Large intestine (tissue), 3 donors: ENCODE data around the gene ALKBH5. TPM values are rescaled to one million over a fixed set of nuclear protein-coding genes. Genes with fewer than 3 reads are reported as not detected.

Experiments used
- DNase-seq, 2 donors: peaks; one replicate each; pipeline versions ENCODE4 v3.0.0 to v3.0.0-alpha.2; 2013
- H3K27ac ChIP-seq: one replicate; pipeline ENCODE4 v1.5.1; 2013; ENCODE audit warnings: low read length
- H3K27me3 ChIP-seq: 2 replicates; pipeline ENCODE4 v1.6.1; 2013; ENCODE audit warnings: low read length; ENCODE audit not compliant: control insufficient read depth, insufficient read depth
- H3K36me3 ChIP-seq: 2 replicates; pipeline ENCODE4 v1.6.1; 2013; ENCODE audit warnings: low read length; ENCODE audit not compliant: control insufficient read depth, insufficient read depth
- H3K4me1 ChIP-seq: one replicate; pipeline ENCODE4 v1.6.1; 2013; ENCODE audit warnings: low read length; ENCODE audit not compliant: control insufficient read depth, insufficient read depth
- H3K4me3 ChIP-seq: one replicate; pipeline ENCODE4 v1.5.1; 2013; ENCODE audit warnings: low read length
- H3K9me3 ChIP-seq: one replicate; pipeline ENCODE4 v1.6.1; 2013; ENCODE audit warnings: mild to moderate bottlenecking, low read depth, low read length, moderate library complexity; ENCODE audit not compliant: control insufficient read depth
- WGBS: methylation state at CpG from one replicate; pipeline ENCODE4 v1.1.5; 2013; ENCODE audit warnings: low lambda C conversion rate; ENCODE audit not compliant: insufficient coverage; 5-methylcytosine and 5-hydroxymethylcytosine counted together
- polyA plus RNA-seq: library from polyadenylated mRNA; unstranded; fragments of 120-200 nt; gene quantifications from one replicate; pipeline ENCODE4 v1.2.1, GENCODE V29; 2013

Gene ALKBH5
- polyA plus RNA-seq, 1 donor: 59.0 TPM

GRCh38 chr17:18228176-18228682 lies 44.6 kb downstream of the ALKBH5 start:
- no peak for DNase-seq
- H3K4me3 ChIP-seq: no peak overlapping the region
- WGBS: no CpG with 5 or more reads among the region's 10 CpGs
- H3K4me1 ChIP-seq: peaks cover 20% of the 10 kb centered on the region
- no peak overlapping the region for H3K27ac ChIP-seq
- H3K36me3 ChIP-seq: peaks cover 3% of the 10 kb centered on the region
- H3K27me3 ChIP-seq: no peaks in the 10 kb centered on the region
- no peaks in the 10 kb centered on the region for H3K9me3 ChIP-seq

GRCh38 chr17:18229254-18229653 lies 45.6 kb downstream of the ALKBH5 start:
- Histone ChIP-seq H3K27me3 (no peaks in the 10 kb centered on the region), H3K27ac (no peak overlapping the region), H3K4me3 (no peak overlapping the region), H3K9me3 (no peaks in the 10 kb centered on the region), H3K36me3 (peaks cover 11% of the 10 kb centered on the region), H3K4me1 (peaks cover 17% of the 10 kb centered on the region)
- DNase-seq: no peak
- WGBS: no CpG with 5 or more reads among the region's 4 CpGs

- no peak overlapping the region for H3K27ac ChIP-seq
- H3K27me3 ChIP-seq: no peaks in the 10 kb centered on the region
- no peaks in the 10 kb centered on the region for H3K9me3 ChIP-seq
- no peak overlapping the region for H3K4me3 ChIP-seq
- no peak for DNase-seq
- no CpG with 5 or more reads among the region's 7 CpGs for WGBS
- H3K4me1 ChIP-seq: peaks cover 12% of the 10 kb centered on the region
- H3K36me3 ChIP-seq: peaks cover 16% of the 10 kb centered on the region
Measured at GRCh38 chr17:18229771-18230170, 46.1 kb downstream of the ALKBH5 start.

- no peak overlapping the region for H3K27ac ChIP-seq
- H3K9me3 ChIP-seq: no peaks in the 10 kb centered on the region
- H3K4me1 ChIP-seq: peaks cover 8% of the 10 kb centered on the region
- WGBS: no CpG with 5 or more reads among the region's 14 CpGs
- DNase-seq: no peak
- H3K27me3 ChIP-seq: no peaks in the 10 kb centered on the region
- no peak overlapping the region for H3K4me3 ChIP-seq
- peaks cover 24% of the 10 kb centered on the region for H3K36me3 ChIP-seq
Measured at GRCh38 chr17:18230288-18231141, 46.9 kb downstream of the ALKBH5 start.

GRCh38 chr17:18231164-18231563 lies 47.5 kb downstream of the ALKBH5 start:
- Histone ChIP-seq H3K27ac (no peak overlapping the region), H3K4me3 (no peak overlapping the region), H3K27me3 (no peaks in the 10 kb centered on the region), H3K9me3 (no peaks in the 10 kb centered on the region), H3K4me1 (peaks cover 8% of the 10 kb centered on the region), H3K36me3 (peaks cover 30% of the 10 kb centered on the region)
- DNase-seq: no peak
- WGBS: 70% methylated on average over 3 of the region's 9 CpGs

GRCh38 chr17:18233803-18234518 lies 50.3 kb downstream of the ALKBH5 start:
- no peak for DNase-seq
- Histone ChIP-seq H3K27me3 (no peaks in the 10 kb centered on the region), H3K36me3 (peaks cover 52% of the 10 kb centered on the region), H3K4me1 (no peaks in the 10 kb centered on the region), H3K4me3 (no peak overlapping the region), H3K27ac (no peak overlapping the region), H3K9me3 (no peaks in the 10 kb centered on the region)
- WGBS: no CpG with 5 or more reads among the region's 22 CpGs

- Histone ChIP-seq H3K27me3 (no peaks in the 10 kb centered on the region), H3K36me3 (peaks cover 59% of the 10 kb centered on the region), H3K9me3 (no peaks in the 10 kb centered on the region), H3K4me1 (no peaks in the 10 kb centered on the region), H3K27ac (no peak overlapping the region), H3K4me3 (no peak overlapping the region)
- WGBS: no CpG with 5 or more reads among the region's 22 CpGs
- DNase-seq: no peak
Measured at GRCh38 chr17:18234853-18235380, 51.3 kb downstream of the ALKBH5 start.

- Histone ChIP-seq H3K36me3 (peaks cover 62% of the 10 kb centered on the region), H3K4me1 (no peaks in the 10 kb centered on the region)
Measured at GRCh38 chr17:18235743-18236256, 52.2 kb downstream of the ALKBH5 start.

GRCh38 chr17:18236494-18236893 lies 52.9 kb downstream of the ALKBH5 start:
- WGBS: no CpG with 5 or more reads among the region's 18 CpGs
- DNase-seq: no peak
- H3K9me3 ChIP-seq: no peaks in the 10 kb centered on the region
- H3K36me3 ChIP-seq: peaks cover 69% of the 10 kb centered on the region
- H3K27me3 ChIP-seq: no peaks in the 10 kb centered on the region
- H3K27ac ChIP-seq: no peak overlapping the region
- H3K4me3 ChIP-seq: no peak overlapping the region
- no peaks in the 10 kb centered on the region for H3K4me1 ChIP-seq

More at GRCh38 chr17:18235743-18236256, 52.2 kb downstream of the ALKBH5 start:
- Histone ChIP-seq H3K4me3 (no peak overlapping the region), H3K27ac (no peak overlapping the region), H3K9me3 (no peaks in the 10 kb centered on the region), H3K27me3 (no peaks in the 10 kb centered on the region)
- no peak for DNase-seq
- no CpG with 5 or more reads among the region's 14 CpGs for WGBS

GRCh38 chr17:18237461-18237860 lies 53.8 kb downstream of the ALKBH5 start:
- H3K4me1 ChIP-seq: no peaks in the 10 kb centered on the region
- no peak overlapping the region for H3K4me3 ChIP-seq
- no peak overlapping the region for H3K27ac ChIP-seq
- no CpG with 5 or more reads among the region's 20 CpGs for WGBS
- no peak for DNase-seq
- H3K27me3 ChIP-seq: no peaks in the 10 kb centered on the region
- H3K9me3 ChIP-seq: no peaks in the 10 kb centered on the region
- peaks cover 77% of the 10 kb centered on the region for H3K36me3 ChIP-seq
